Measurements from ENCODE around the gene CRMP1.

GRCh38 chr4:5927747-5928146 lies 34.9 kb upstream of the CRMP1 start:
- TF ChIP-seq POLR2A (IDR thresholded peaks at IDR 0.05; ENCODE audit: extremely low read depth, insufficient read length): no peak
- no peak for TF ChIP-seq MYC (IDR thresholded peaks at IDR 0.05; ENCODE audit: low read depth, low read length)
- no peak for TF ChIP-seq MAX (IDR thresholded peaks at IDR 0.05; ENCODE audit: low read depth, low read length)
